Hepatic stellate cell (primary cell): Measurements from ENCODE around the gene GLG1.
"Not testable (repeated sequence)": the region's sequence is repeated elsewhere in the genome, so short reads cannot be mapped to it uniquely, and the experiment has no call there.

Source experiments
- DNase-seq: peaks from one replicate; pipeline ENCODE4 v3.0.0; 2011; ENCODE audit warnings: low spot score

The GLG1 gene

DNA sequence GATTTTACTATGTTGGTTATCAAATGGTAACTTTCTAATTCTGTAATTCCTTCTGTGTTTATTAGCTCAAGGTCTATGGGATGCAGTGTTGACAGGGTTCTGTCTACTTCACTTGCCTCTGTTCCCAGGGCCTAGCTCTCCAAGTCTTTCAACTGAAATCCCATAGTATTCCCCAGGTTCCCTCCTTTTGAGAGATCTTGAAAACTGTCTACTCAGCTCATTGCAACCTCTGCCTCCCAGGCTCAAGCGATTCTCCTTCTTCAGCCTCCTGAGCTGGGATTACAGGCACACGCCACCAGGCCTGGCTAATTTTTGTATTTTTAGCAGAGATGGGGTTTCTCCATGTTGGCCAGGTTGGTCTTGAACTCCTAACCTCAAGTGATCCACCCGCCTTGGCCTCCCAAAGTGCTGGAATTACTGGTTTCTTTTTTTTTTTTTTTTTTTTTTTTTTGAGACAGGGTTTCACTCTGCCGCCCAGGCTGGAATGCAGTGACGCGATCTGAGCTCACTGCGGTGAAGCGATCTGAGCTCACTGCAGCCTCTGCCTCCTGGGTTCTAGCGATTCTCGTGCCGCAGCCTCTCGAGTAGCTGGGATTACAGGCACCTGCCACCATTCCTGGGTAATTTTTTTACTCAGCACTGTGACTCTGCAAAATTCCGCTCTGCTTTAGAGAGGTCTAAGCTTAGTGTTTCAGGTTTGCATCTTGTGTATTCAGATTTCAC lies 163.1 kb downstream of the GLG1 start:
- not testable (repeated sequence) for DNase-seq

DNA sequence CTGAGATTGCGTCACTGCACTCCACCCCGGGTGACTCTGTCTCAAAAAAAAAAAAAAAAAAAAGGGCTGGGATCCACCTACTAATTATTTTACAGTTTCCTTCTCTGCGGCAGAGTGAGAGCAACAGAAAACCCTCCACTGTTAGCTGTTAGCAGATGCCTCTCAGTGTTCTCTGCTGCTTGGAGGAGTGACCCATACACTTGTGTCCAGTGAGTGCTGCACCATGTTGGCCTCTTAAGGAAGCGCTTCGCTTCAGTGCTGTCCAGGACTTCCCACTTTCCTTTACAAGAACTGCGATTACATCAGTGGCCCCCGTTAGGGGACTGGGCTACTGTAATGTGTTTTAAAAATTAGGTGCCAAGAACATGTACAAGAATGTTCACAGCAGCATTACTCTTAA lies 167.2 kb downstream of the GLG1 start:
- DNase-seq, result no peak

DNA sequence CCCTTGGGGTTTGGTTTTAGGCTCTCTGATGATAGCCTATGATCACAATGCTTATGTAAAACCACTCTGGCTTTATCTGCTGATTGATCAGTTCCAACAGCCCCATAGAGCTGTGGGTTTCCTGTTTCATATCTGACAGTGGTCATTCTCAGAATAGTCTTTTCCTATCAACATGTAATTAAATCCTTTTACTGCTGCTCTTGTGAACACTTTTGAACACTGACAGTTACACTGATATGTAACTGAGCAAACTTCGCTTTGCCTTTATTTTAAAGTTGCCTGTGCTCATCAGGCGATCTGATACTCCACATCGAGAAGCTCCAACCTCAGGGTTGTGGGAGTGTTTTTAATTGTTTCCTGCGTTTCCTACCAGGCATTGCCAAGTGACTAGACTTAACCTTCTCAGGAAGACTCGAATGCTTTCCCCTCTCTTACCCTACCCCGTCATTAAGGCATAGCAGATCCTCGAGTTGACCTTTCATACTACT lies 168.4 kb downstream of the GLG1 start:
- DNase-seq, result no peak

DNA sequence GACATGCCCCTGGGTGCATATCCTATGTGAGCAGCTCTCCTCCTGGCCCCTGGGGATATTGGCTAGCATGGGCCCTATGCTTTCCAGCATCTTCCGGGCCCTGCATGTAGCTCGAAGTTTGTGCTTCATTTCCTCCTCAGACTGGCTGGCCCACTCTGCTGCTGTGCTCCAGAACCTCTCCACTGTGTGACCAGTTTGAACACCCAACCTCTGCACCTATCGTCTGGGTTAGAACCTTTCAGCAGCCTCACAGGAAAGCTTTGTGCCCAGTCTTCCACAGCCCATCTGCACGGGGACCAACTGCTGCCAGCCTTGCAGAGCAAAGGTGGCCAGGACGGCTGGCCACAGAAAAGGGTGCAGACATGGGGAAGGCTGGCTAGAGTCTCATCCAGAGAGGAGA lies 175.4 kb downstream of the GLG1 start:
- DNase-seq, result no peak

GRCh38 chr16:74430036-74430712 lies 176.7 kb downstream of the GLG1 start:
- DNase-seq, result peak; percentile 31

GRCh38 chr16:74428493-74428892 lies 178.4 kb downstream of the GLG1 start:
- DNase-seq, result not testable (repeated sequence)

DNA sequence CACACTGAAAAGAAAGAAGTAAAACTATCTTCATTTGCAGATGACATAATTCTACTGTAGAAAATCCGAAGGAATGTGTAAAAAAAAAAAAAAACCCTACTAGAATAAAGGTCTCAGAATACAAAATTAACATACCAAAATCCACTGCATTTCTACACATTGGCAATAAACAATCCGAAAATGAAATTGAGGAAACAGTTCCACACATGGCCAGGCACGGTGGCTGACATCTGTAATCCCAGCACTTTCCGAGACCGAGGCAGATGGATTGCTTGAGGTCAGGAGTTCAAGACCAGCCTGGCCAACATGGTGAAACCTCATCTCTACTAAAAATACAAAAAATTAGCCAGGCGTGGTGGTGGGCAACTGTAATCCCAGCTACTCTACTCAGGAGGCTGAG lies 181.2 kb downstream of the GLG1 start:
- DNase-seq, result not testable (repeated sequence)

GRCh38 chr16:74423721-74424120 lies 183.2 kb downstream of the GLG1 start:
- not testable (repeated sequence) for DNase-seq

GRCh38 chr16:74422086-74422485 lies 184.8 kb downstream of the GLG1 start:
- not testable (repeated sequence) for DNase-seq

DNA sequence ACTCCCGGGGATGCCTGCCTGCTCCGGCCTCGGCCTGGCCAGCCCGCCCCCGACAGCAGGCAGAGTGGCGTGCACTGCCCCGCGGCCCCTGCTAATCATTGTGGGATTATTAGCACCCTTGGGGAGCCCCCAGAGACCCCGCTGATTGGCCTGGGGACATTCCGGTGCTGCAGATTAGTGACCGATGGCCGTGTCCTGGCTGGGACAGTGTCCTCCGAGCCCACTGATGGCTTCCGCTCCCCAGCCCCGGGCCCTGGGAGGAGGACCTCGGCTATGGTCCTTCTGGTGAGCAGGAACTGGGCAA lies 185.5 kb downstream of the GLG1 start:
- DNase-seq, result not testable (repeated sequence)

GRCh38 chr16:74420612-74421481 lies 186.1 kb downstream of the GLG1 start, which contains the start of gene CLEC18B:
TSS of gene CLEC18B (minus strand) at chr16:74421478. CDS start at chr16:74421270, 208 bp downstream.
- not testable (repeated sequence) for DNase-seq

GRCh38 chr16:74419811-74420210 lies 187.1 kb downstream of the GLG1 start:
- not testable (repeated sequence) for DNase-seq

GRCh38 chr16:74417897-74418296 lies 189.0 kb downstream of the GLG1 start:
- DNase-seq, result not testable (repeated sequence)

DNA sequence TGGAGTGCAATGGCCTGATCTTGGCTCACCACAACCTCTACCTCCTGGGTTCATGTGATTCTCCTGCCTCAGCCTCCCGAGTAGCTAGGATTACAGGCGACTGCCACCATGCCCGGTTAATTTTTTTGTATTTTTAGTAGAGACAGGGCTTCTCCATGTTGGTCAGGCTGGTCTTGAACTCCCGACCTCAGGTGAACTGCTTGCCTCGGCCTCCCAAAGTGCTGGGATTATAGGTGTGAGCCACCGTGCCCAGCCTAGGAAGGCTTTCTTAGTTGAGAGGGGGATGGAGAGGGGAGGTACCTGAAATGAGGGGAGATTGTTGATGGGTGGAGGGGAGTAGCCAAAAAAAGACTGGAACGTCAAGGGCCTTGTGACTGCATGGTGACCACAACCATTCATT lies 193.0 kb downstream of the GLG1 start:
- DNase-seq, result not testable (repeated sequence)

- DNase-seq, result not testable (repeated sequence)
Measured at GRCh38 chr16:74413485-74413884, 193.4 kb downstream of the GLG1 start.

- not testable (repeated sequence) for DNase-seq
Measured at GRCh38 chr16:74412775-74413390, 194.0 kb downstream of the GLG1 start.

DNA sequence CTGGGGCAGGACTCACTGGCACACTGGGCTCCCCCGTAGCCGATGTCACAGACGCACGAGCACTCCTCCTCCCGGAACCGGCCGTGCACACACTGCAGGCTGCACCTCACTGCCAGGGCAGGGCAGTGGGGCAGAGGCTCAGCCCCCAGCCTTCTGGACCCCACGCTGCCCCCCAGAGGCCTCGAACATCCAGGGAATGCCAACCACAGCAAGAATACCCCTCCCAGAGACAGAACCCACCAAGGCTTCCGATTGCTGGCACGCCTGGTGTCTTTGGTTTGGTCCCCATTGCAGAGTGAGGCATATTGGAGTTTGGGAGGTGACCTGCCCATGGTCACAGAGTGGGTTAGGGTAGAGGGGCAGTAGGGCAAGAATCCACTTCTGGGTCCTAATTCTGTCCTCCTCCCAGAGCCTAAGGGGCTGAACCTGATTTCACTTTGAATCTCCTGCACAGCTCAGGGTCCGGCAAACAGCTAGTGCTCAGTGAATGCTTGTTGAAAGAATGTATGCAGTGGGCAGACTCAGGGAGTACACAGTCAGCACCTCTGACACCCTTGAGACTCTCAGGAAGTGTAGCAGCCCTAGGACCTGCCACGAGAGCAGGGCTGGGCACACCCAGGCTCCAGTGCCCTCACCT lies 194.7 kb downstream of the GLG1 start:
- DNase-seq, result not testable (repeated sequence)

DNA sequence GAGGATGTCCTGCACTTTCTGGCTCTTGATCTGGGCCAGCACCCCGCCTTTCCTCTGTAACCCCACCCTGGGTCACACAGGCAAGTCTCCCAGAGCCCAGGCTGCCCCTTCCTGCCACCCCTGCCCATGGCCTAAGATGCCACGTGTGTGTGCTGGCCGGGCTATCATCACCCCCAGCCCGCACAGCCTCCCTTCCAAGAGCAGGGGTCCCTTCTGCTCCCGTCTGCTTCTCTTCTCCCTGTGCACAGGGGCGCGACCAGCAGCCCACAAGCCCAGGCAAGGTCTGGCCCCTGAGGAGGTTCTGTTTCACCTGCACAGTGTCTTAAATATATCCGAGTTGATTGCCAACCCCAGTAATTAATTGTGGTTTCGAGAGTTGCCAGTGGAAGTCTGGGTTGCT lies 195.9 kb downstream of the GLG1 start:
- DNase-seq, result not testable (repeated sequence)

GRCh38 chr16:74410057-74410957 lies 196.6 kb downstream of the GLG1 start:
- not testable (repeated sequence) for DNase-seq
